H1 (cell line): ENCODE data around the gene COL25A1. TPM values are rescaled to one million over a fixed set of nuclear protein-coding genes. Genes with fewer than 3 reads are reported as not detected.

Experiments
- GABPA ChIP-seq: IDR thresholded peaks from 2 replicates; pipeline ENCODE4 v1.6.1; 2011; ENCODE audit warnings: mild to moderate bottlenecking, low read length, moderate library complexity, borderline replicate concordance; ENCODE audit not compliant: insufficient read depth
- HDAC2 ChIP-seq, 2 experiments: fragments of 300-600 bp in 1 of 2; sonication (generic) in 1 of 2; IDR thresholded peaks; 2 replicates each; pipeline ENCODE4 v1.6.1; 2011 to 2012; ENCODE audit warnings: low read depth in 2 of 2, low read length in 2 of 2, mild to moderate bottlenecking in 2 of 2, moderate library complexity in 2 of 2, borderline replicate concordance in 1 of 2, inconsistent platforms in 1 of 2
- RAD21 ChIP-seq, 2 experiments: IDR thresholded peaks in 1 of 2; conservative IDR thresholded peaks in 1 of 2; 2 replicates each; pipeline ENCODE4 v1.6.1; 2011; ENCODE audit warnings: low read depth in 2 of 2, low read length in 2 of 2, improper control_type of control experiment in 1 of 2, inconsistent platforms in 1 of 2, mild to moderate bottlenecking in 1 of 2, moderate library complexity in 1 of 2
- TCF12 ChIP-seq: IDR thresholded peaks from 2 replicates; pipeline ENCODE4 v1.6.1; 2011; ENCODE audit warnings: low read depth, mild to moderate bottlenecking, low read length
- polyA plus RNA-seq, 7 experiments: library from polyadenylated mRNA; depleted of rRNA in 3 of 7; stranded (reverse) in 5 of 7; unstranded in 2 of 7; fragments of >200 nt in 5 of 7; fragments of 200-250 nt in 2 of 7; gene quantifications; 1 replicate in 5 of 7; 2 replicates in 1 of 7; 4 replicates in 1 of 7; pipeline versions ENCODE4 v1.2.1 to v1.2.3, GENCODE V29; 2011 to 2013; ENCODE audit warnings: missing spikeins in 2 of 7, mixed read lengths in 2 of 7
- total RNA-seq: library from RNA; stranded (reverse); fragmentation: NEBNext Ultra II Directional; extraction: Animal tissue kit (Norgen Biotek cat#: 25700); gene quantifications from 2 replicates; pipeline ENCODE4 v1.2.1, GENCODE V29; 2021

COL25A1 gene
- total and polyA plus RNA-seq, 2 of the 8 experiments (the other 6 are each of a cell fraction or from before 2014, with no cell fraction given): 1.1 to 8.3 TPM

- TF ChIP-seq RAD21 (IDR thresholded peaks at IDR 0.05 in 1 of 2, conservative IDR thresholded peaks at IDR 0.05 in 1 of 2; ENCODE audit: low read depth in 2 of 2, low read length in 2 of 2) (no peak), GABPA (no peak), TCF12 (no peak), HDAC2 (IDR thresholded peaks at IDR 0.05; ENCODE audit: borderline replicate concordance in 1 of 2, low read depth in 2 of 2, low read length in 2 of 2) (no peak)
Measured at GRCh38 chr4:108971473-108971872, 331.0 kb downstream of the COL25A1 start (continued).
